CMK (cell line): Measurements from ENCODE around the gene DPP7.
"Not testable (repeated sequence)": the region's sequence is repeated elsewhere in the genome, so short reads cannot be mapped to it uniquely, and the experiment has no call there.

Source experiments
- DNase-seq: peaks from one replicate; pipeline ENCODE4 v3.0.0-alpha.2; 2010; ENCODE audit warnings: low read depth

DPP7 gene

GRCh38 chr9:137129456-137130175 lies 15.1 kb upstream of the DPP7 start:
- peak; percentile 81 for DNase-seq

- no peak for DNase-seq
Measured at GRCh38 chr9:137128862-137129455, 14.4 kb upstream of the DPP7 start.

- DNase-seq = no peak
Measured at GRCh38 chr9:137128158-137128861, 13.8 kb upstream of the DPP7 start.

GRCh38 chr9:137127301-137128157 lies 13.0 kb upstream of the DPP7 start:
- DNase-seq = peak; percentile 58

- no peak for DNase-seq
Measured at GRCh38 chr9:137126786-137127185, 12.3 kb upstream of the DPP7 start.

- not testable (repeated sequence) for DNase-seq
Measured at GRCh38 chr9:137123952-137124462, 9.5 kb upstream of the DPP7 start.

- no peak for DNase-seq
Measured at GRCh38 chr9:137123468-137123837, 8.9 kb upstream of the DPP7 start.

GRCh38 chr9:137122796-137123467 lies 8.4 kb upstream of the DPP7 start:
- DNase-seq = not testable (repeated sequence)

- DNase-seq = not testable (repeated sequence)
Measured at GRCh38 chr9:137121927-137122795, 7.6 kb upstream of the DPP7 start.

GRCh38 chr9:137118092-137118603 lies 3.6 kb upstream of the DPP7 start:
- not testable (repeated sequence) for DNase-seq

- DNase-seq = no peak
Measured at GRCh38 chr9:137117269-137117731, 2.8 kb upstream of the DPP7 start.

GRCh38 chr9:137116728-137117127 lies 2.2 kb upstream of the DPP7 start:
- no peak for DNase-seq

- no peak for DNase-seq
Measured at GRCh38 chr9:137116027-137116507, 1.5 kb upstream of the DPP7 start.

- DNase-seq = no peak
Measured at GRCh38 chr9:137115394-137116026, 977 bp upstream of the DPP7 start.

GRCh38 chr9:137114220-137114612 lies 317 bp downstream of the DPP7 start:
- no peak for DNase-seq

- DNase-seq = no peak
Measured at GRCh38 chr9:137113385-137114159, 961 bp downstream of the DPP7 start.

GRCh38 chr9:137112564-137113384 lies 1.8 kb downstream of the DPP7 start:
- no peak for DNase-seq
